H1 (cell line): ENCODE results near the gene SPACA7. TPM values are rescaled to one million over a fixed set of nuclear protein-coding genes. Genes with fewer than 3 reads are reported as not detected.

ENCODE experiments used
- CTCF ChIA-PET: fragments of 300-600 bp; sonication (Branson Sonifier 250); formaldehyde crosslinking; loops from one replicate; lab custom pipeline; 2021; ENCODE audit not compliant: partially characterized antibody; lab: Charles Lee
- POLR2A ChIA-PET: fragments of 300-600 bp; sonication (Branson Sonifier 250); formaldehyde crosslinking; loops from one replicate; lab custom pipeline; 2021; ENCODE audit warnings: inconsistent platforms; ENCODE audit not compliant: partially characterized antibody; lab: Charles Lee
- DNase-seq, 2 experiments: peaks; one replicate each; pipeline versions ENCODE4 v3.0.0 to v3.0.0-alpha.2; 2010 to 2022; ENCODE audit warnings: low spot score in 2 of 2, low read depth in 1 of 2, mixed read lengths in 1 of 2
- FAIRE-seq: peaks from 2 replicates; lab custom pipeline; 2011; peaks lifted over from hg19 to GRCh38; lab: Jason Lieb, UNC
- H2AFZ ChIP-seq: 2 replicates; pipeline ENCODE4 v1.8.1; 2012; ENCODE audit warnings: low read length, inconsistent platforms
- H2AK5ac ChIP-seq: 2 replicates; pipeline ENCODE4 v1.6.1; 2013; ENCODE audit warnings: low read depth, low read length
- H2BK120ac ChIP-seq: replicated peaks from 2 replicates; pipeline ENCODE3; 2013; ENCODE audit warnings: low read depth, low read length, inconsistent platforms
- H2BK12ac ChIP-seq: 2 replicates; pipeline ENCODE4 v1.6.1; 2013; ENCODE audit warnings: low read depth, low read length
- H2BK15ac ChIP-seq: 2 replicates; pipeline ENCODE4 v1.6.1; 2013; ENCODE audit warnings: low read length
- H2BK20ac ChIP-seq: 2 replicates; pipeline ENCODE4 v1.6.1; 2013; ENCODE audit warnings: low read length
- H2BK5ac ChIP-seq: 2 replicates; pipeline ENCODE4 v1.6.1; 2013; ENCODE audit warnings: low read depth, low read length
- H3K14ac ChIP-seq: 2 replicates; pipeline ENCODE4 v1.6.1; 2013; ENCODE audit warnings: inconsistent platforms; ENCODE audit not compliant: insufficient read length
- H3K18ac ChIP-seq: 2 replicates; pipeline ENCODE4 v1.6.1; 2013; ENCODE audit warnings: low read length; ENCODE audit errors: extremely low read depth
- H3K23ac ChIP-seq: 2 replicates; pipeline ENCODE4 v1.6.1; 2013; ENCODE audit warnings: inconsistent platforms; ENCODE audit not compliant: insufficient read length
- H3K23me2 ChIP-seq: 2 replicates; pipeline ENCODE4 v1.6.1; 2013; ENCODE audit warnings: low read depth, low read length
- H3K27ac ChIP-seq: 2 replicates; pipeline ENCODE4 v1.6.1; 2011; ENCODE audit warnings: low read depth, low read length, inconsistent platforms
- H3K27me3 ChIP-seq, 4 experiments: replicated peaks in 1 of 4; 1 replicate in 1 of 4; 2 replicates in 3 of 4; pipeline versions ENCODE4 v1.6.1 to v1.8.1; 2011 to 2013; ENCODE audit warnings: low read length in 3 of 4, mild to moderate bottlenecking in 3 of 4, inconsistent platforms in 2 of 4, mixed read lengths in 2 of 4, moderate library complexity in 1 of 4; ENCODE audit not compliant: control insufficient read depth in 3 of 4, insufficient read depth in 3 of 4; ENCODE audit errors: extremely low read depth in 1 of 4
- H3K36me3 ChIP-seq, 4 experiments: 2 replicates each; pipeline versions ENCODE4 v1.6.1 to v1.8.1; 2011 to 2013; ENCODE audit warnings: mild to moderate bottlenecking in 4 of 4, low read length in 3 of 4, moderate library complexity in 2 of 4, control low read depth in 1 of 4, inconsistent platforms in 1 of 4; ENCODE audit not compliant: insufficient read depth in 4 of 4, control insufficient read depth in 2 of 4
- H3K4ac ChIP-seq: replicated peaks from 2 replicates; pipeline ENCODE3; 2013; ENCODE audit warnings: low read length, low read depth, mixed read lengths, inconsistent platforms; ENCODE audit not compliant: insufficient read length
- H3K4me1 ChIP-seq, 4 experiments: replicated peaks in 1 of 4; 1 replicate in 1 of 4; 2 replicates in 3 of 4; pipeline versions ENCODE4 v1.6.1 to v1.8.1; 2011 to 2013; ENCODE audit warnings: low read length in 3 of 4, inconsistent platforms in 2 of 4, mixed read lengths in 1 of 4; ENCODE audit not compliant: insufficient read depth in 4 of 4, control insufficient read depth in 3 of 4
- H3K4me2 ChIP-seq, 2 experiments: 2 replicates each; pipeline versions ENCODE4 v1.6.1 to v1.8.1; 2011 to 2013; ENCODE audit warnings: low read depth in 2 of 2, low read length in 2 of 2, control low read depth in 1 of 2, inconsistent platforms in 1 of 2, mild to moderate bottlenecking in 1 of 2; ENCODE audit not compliant: insufficient read depth in 1 of 2
- H3K4me3 ChIP-seq, 4 experiments: fragments of 200-600, 300-600 bp in 1 of 4; sonication (generic), shearing (Covaris generic), sonication (Bioruptor Twin) in 1 of 4; 2 replicates each; pipeline versions ENCODE4 v1.5.1 to v1.8.1; 2011 to 2016; ENCODE audit warnings: low read length in 4 of 4, low read depth in 3 of 4, control low read depth in 2 of 4, inconsistent platforms in 2 of 4, mild to moderate bottlenecking in 2 of 4, mixed read lengths in 1 of 4, moderate library complexity in 1 of 4; ENCODE audit not compliant: insufficient read depth in 2 of 4; ENCODE audit errors: extremely low read depth in 1 of 4
- H3K56ac ChIP-seq: replicated peaks from 2 replicates; pipeline ENCODE3; 2013; ENCODE audit warnings: low read depth, mild to moderate bottlenecking, mixed read lengths, low read length, inconsistent platforms; ENCODE audit not compliant: insufficient read length
- H3K79me1 ChIP-seq: 2 replicates; pipeline ENCODE4 v1.6.1; 2013; ENCODE audit warnings: low read depth, low read length, control low read depth
- H3K79me2 ChIP-seq, 2 experiments: 2 replicates each; pipeline versions ENCODE4 v1.6.1 to v1.8.1; 2012 to 2013; ENCODE audit warnings: low read length in 2 of 2, mild to moderate bottlenecking in 2 of 2, inconsistent platforms in 1 of 2; ENCODE audit not compliant: insufficient read depth in 2 of 2, control insufficient read depth in 1 of 2
- H3K9ac ChIP-seq, 4 experiments: replicated peaks in 1 of 4; 1 replicate in 1 of 4; 2 replicates in 3 of 4; pipeline versions ENCODE4 v1.6.1 to v1.8.1; 2011 to 2013; ENCODE audit warnings: low read depth in 3 of 4, low read length in 3 of 4, control low read depth in 2 of 4, mild to moderate bottlenecking in 2 of 4, moderate library complexity in 2 of 4, inconsistent platforms in 1 of 4; ENCODE audit errors: extremely low read depth in 1 of 4
- H3K9me3 ChIP-seq, 2 experiments: 2 replicates each; pipeline versions ENCODE4 v1.6.1 to v1.8.1; 2012 to 2013; ENCODE audit warnings: mild to moderate bottlenecking in 2 of 2, moderate library complexity in 2 of 2, control low read depth in 1 of 2, inconsistent platforms in 1 of 2, low read depth in 1 of 2, low read length in 1 of 2, mixed read lengths in 1 of 2; ENCODE audit not compliant: insufficient read depth in 2 of 2
- H4K20me1 ChIP-seq, 2 experiments: replicated peaks in 1 of 2; 2 replicates each; pipeline versions ENCODE3 to v1.8.1; 2011 to 2013; ENCODE audit warnings: inconsistent platforms in 2 of 2, low read length in 2 of 2, mild to moderate bottlenecking in 1 of 2; ENCODE audit not compliant: insufficient read depth in 2 of 2, control insufficient read depth in 1 of 2
- H4K5ac ChIP-seq: 2 replicates; pipeline ENCODE4 v1.6.1; 2013; ENCODE audit warnings: low read length, low read depth, mixed read lengths, inconsistent platforms; ENCODE audit not compliant: insufficient read length
- H4K8ac ChIP-seq: 2 replicates; pipeline ENCODE4 v1.8.0; 2013; ENCODE audit warnings: mild to moderate bottlenecking, moderate library complexity, low read length, inconsistent platforms; ENCODE audit not compliant: insufficient read depth; ENCODE audit errors: extremely low read depth
- H4K91ac ChIP-seq: replicated peaks from 2 replicates; pipeline ENCODE3; 2013; ENCODE audit warnings: low read length, mixed read lengths, inconsistent platforms; ENCODE audit not compliant: insufficient read length
- MAFK ChIP-seq: IDR thresholded peaks from 2 replicates; pipeline ENCODE4 v1.6.1; 2012; ENCODE audit warnings: low read depth, mild to moderate bottlenecking, improper control_type of control experiment, low read length
- RAD21 ChIP-seq, 2 experiments: IDR thresholded peaks in 1 of 2; conservative IDR thresholded peaks in 1 of 2; 2 replicates each; pipeline ENCODE4 v1.6.1; 2011; ENCODE audit warnings: low read depth in 2 of 2, low read length in 2 of 2, improper control_type of control experiment in 1 of 2, inconsistent platforms in 1 of 2, mild to moderate bottlenecking in 1 of 2, moderate library complexity in 1 of 2
- SIRT6 ChIP-seq: IDR thresholded peaks from one replicate; pipeline ENCODE4 v1.7.1; 2012; ENCODE audit warnings: low read length, inconsistent platforms
- WGBS, 2 experiments: shearing (Covaris generic) in 1 of 2; methylation state at CpG; one replicate each; pipeline versions ENCODE4 v1.1.6 to v1.1.7; 2013 to 2015; ENCODE audit warnings: low lambda C conversion rate in 2 of 2, mixed read lengths in 2 of 2, inconsistent platforms in 1 of 2, low coverage in 1 of 2, missing lambda C conversion rate in 1 of 2; ENCODE audit not compliant: insufficient replicate concordance in 2 of 2, insufficient coverage in 1 of 2, insufficient read length in 1 of 2; ENCODE audit errors: extremely low coverage in 1 of 2, missing lambda C conversion rate in 1 of 2; 5-methylcytosine and 5-hydroxymethylcytosine counted together
- polyA plus RNA-seq, 7 experiments: library from polyadenylated mRNA; depleted of rRNA in 3 of 7; stranded (reverse) in 5 of 7; unstranded in 2 of 7; fragments of >200 nt in 5 of 7; fragments of 200-250 nt in 2 of 7; gene quantifications; 1 replicate in 5 of 7; 2 replicates in 1 of 7; 4 replicates in 1 of 7; pipeline versions ENCODE4 v1.2.1 to v1.2.3, GENCODE V29; 2011 to 2013; ENCODE audit warnings: missing spikeins in 2 of 7, mixed read lengths in 2 of 7
- total RNA-seq: library from RNA; stranded (reverse); fragmentation: NEBNext Ultra II Directional; extraction: Animal tissue kit (Norgen Biotek cat#: 25700); gene quantifications from 2 replicates; pipeline ENCODE4 v1.2.1, GENCODE V29; 2021
- TF ChIP-seq, protein P1 (sequence below), 3 experiments: IDR thresholded peaks; 1 replicate in 2 of 3; 2 replicates in 1 of 3; pipeline versions ENCODE4 v1.5.1 to v1.6.1; 2011; ENCODE audit warnings: low read length in 3 of 3, mild to moderate bottlenecking in 3 of 3, inconsistent platforms in 2 of 3, low read depth in 1 of 3, moderate library complexity in 1 of 3; ENCODE audit not compliant: insufficient read depth in 1 of 3; ENCODE audit errors: control extremely low read depth in 1 of 3
- TF ChIP-seq, protein P2 (sequence below): IDR thresholded peaks from 2 replicates; pipeline ENCODE4 v1.6.1; 2012; ENCODE audit warnings: inconsistent platforms

Gene SPACA7
- total and polyA plus RNA-seq, 2 of the 8 experiments (the other 6 are each of a cell fraction or from before 2014, with no cell fraction given): not detected

DNA sequence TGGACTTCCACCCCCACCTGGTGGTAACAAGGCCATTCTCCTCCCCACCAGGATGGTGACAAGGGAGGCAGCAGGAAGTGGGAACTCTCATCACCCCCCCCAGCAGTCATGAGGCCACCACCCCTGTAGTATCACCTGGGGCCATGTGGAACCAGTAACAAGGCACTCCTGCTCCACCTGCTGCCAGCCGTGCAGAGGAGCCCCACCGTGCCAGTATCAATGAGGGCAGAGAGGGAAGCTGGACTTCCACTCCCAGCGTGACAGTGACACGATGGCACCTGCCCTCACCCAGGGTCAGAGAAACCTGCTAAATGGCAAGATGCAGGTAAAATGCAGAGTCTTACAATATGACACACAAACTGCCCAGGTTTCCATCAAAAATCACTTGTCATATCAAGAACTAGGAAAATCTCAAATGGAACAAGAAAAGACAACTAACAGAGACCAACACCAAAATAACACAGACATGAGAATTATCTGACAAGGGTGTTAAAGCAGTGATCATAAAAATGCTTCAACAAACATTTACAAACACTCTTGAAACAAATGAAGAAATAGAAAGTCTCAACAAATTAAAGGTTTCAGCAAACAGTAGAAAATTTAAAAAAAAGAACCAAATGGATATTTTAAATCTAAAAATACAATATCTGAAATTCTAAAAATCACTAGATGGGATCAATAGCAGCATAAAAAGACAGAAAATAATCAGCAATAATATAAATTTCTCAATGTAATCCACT lies 9.1 kb upstream of the SPACA7 start:
- Histone ChIP-seq H4K8ac (no peak overlapping the region), H3K4me3 (no peak overlapping the region), H2AK5ac (no peak overlapping the region), H3K27me3 (no peaks in the 10 kb centered on the region), H3K4me1 (peaks cover 0 to 8% (median 4%) of the 10 kb centered on the region in 4 experiments; a peak in 5 of 7 replicates), H4K5ac (no peak overlapping the region), H3K4me2 (no peak overlapping the region), H2BK120ac (no peak overlapping the region), H3K18ac (no peak overlapping the region), H3K4ac (no peak overlapping the region), H3K27ac (no peak overlapping the region), H3K36me3 (no peaks in the 10 kb centered on the region), H3K23ac (no peak overlapping the region), H2BK15ac (no peak overlapping the region)
- DNase-seq: no peak
- WGBS, 2 experiments: 72% methylated on average over 4 of the region's 4 CpGs; no CpG with 5 or more reads in 1 of the 2 experiments
- peak; percentile 18 to 43; a peak in 2 of 4 replicates for TF ChIP-seq RAD21 (IDR thresholded peaks at IDR 0.05 in 1 of 2, conservative IDR thresholded peaks at IDR 0.05 in 1 of 2; ENCODE audit: low read depth in 2 of 2, low read length in 2 of 2)
- no peak for TF ChIP-seq SIRT6
- no peak for TF ChIP-seq MAFK
- TF ChIP-seq, protein P1, sequence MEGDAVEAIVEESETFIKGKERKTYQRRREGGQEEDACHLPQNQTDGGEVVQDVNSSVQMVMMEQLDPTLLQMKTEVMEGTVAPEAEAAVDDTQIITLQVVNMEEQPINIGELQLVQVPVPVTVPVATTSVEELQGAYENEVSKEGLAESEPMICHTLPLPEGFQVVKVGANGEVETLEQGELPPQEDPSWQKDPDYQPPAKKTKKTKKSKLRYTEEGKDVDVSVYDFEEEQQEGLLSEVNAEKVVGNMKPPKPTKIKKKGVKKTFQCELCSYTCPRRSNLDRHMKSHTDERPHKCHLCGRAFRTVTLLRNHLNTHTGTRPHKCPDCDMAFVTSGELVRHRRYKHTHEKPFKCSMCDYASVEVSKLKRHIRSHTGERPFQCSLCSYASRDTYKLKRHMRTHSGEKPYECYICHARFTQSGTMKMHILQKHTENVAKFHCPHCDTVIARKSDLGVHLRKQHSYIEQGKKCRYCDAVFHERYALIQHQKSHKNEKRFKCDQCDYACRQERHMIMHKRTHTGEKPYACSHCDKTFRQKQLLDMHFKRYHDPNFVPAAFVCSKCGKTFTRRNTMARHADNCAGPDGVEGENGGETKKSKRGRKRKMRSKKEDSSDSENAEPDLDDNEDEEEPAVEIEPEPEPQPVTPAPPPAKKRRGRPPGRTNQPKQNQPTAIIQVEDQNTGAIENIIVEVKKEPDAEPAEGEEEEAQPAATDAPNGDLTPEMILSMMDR (IDR thresholded peaks at IDR 0.05; ENCODE audit: control extremely low read depth in 1 of 3, insufficient read depth in 1 of 3, low read depth in 1 of 3, low read length in 3 of 3): peak in 2 of 3 experiments; percentile 5 to 18; a peak in 3 of 4 replicates
- TF ChIP-seq, protein P2, sequence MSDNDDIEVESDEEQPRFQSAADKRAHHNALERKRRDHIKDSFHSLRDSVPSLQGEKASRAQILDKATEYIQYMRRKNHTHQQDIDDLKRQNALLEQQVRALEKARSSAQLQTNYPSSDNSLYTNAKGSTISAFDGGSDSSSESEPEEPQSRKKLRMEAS: no peak
- TF ChIP-seq, all 59 proteins: peak for 2
- Histone ChIP-seq H2BK5ac (no peak overlapping the region), H3K14ac (no peak overlapping the region), H3K23me2 (no peaks in the 10 kb centered on the region; the same call in 1 of the 2 replicates), H3K9ac (no peak overlapping the region), H2BK20ac (no peak overlapping the region), H3K56ac (no peak overlapping the region), H3K9me3 (no peaks in the 10 kb centered on the region; a peak in 1 of 4 replicates), H2AFZ (no peak overlapping the region), H3K79me2 (no peaks in the 10 kb centered on the region), H2BK12ac (no peak overlapping the region), H4K91ac (no peak overlapping the region), H4K20me1 (no peaks in the 10 kb centered on the region), H3K79me1 (no peaks in the 10 kb centered on the region)
- ChIA-PET CTCF (interaction anchor here (0.6 to 2.1 kb wide), 3 partner anchors 77 to 766 kb away, joined by 3 to 13 read pairs (median 5); no protein-coding TSS in a partner anchor), POLR2A (no interaction called here)
- FAIRE-seq: no peak
